Uterus (tissue), 2 donors: Measurements from ENCODE around the gene CDX1.

Experiments
- CTCF ChIP-seq, 4 experiments: fragments of 200-600 bp in 2 of 4; fragments of 450-650 bp in 2 of 4; sonication (generic) in 2 of 4; IDR thresholded peaks; one replicate each; pipeline ENCODE4 v1.5.1; 2016 to 2019; ENCODE audit warnings: antibody characterized with exemption in 4 of 4, mild to moderate bottlenecking in 2 of 4, moderate library complexity in 1 of 4
- POLR2A ChIP-seq, 2 donors: fragments of 450-650 bp; IDR thresholded peaks; one replicate each; pipeline ENCODE4 v1.6.1; 2016; ENCODE audit warnings: antibody characterized with exemption in 2 of 2, mild to moderate bottlenecking in 1 of 2, moderate library complexity in 1 of 2

- no peak for TF ChIP-seq POLR2A (IDR thresholded peaks at IDR 0.05)
- TF ChIP-seq CTCF (IDR thresholded peaks at IDR 0.05): no peak
These were observed 56.3 kb downstream of the CDX1 start for GRCh38 chr5:150222906-150223305.
